ENCODE results near the gene CREBRF. TPM values are rescaled to one million over a fixed set of nuclear protein-coding genes. Genes with fewer than 3 reads are reported as not detected.
"Not testable (repeated sequence)": the region's sequence is repeated elsewhere in the genome, so short reads cannot be mapped to it uniquely, and the experiment has no call there.

Gene CREBRF
- total RNA-seq, 1 experiment from 2014 or later = 16.9 TPM

DNA sequence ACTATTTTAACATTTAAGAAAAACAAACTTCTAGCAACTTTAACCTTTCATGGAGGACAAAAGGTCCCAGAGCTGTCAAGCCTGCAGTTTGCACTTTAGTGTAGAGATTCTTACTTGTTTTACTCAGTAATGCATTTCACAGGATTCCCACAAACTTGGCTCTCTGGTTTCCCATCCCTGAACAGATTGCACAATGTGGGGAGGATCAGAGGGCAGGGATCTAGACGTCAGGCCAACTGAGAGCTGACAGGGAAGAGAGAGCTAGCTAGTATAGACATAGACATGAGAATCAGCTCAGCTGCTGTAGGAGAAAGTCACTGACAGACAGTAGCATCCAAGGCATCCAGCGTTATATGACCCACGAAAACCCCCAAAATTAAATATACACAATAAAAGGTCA, 67.3 kb downstream of the CREBRF start:
- Histone ChIP-seq H3K4me1 (replicated peaks; ENCODE audit: insufficient read depth) (no peaks in the 10 kb centered on the region), H3K9me3 (ENCODE audit: insufficient read depth, low read depth) (no peaks in the 10 kb centered on the region; the same call in 1 of the 2 replicates), H2AFZ (no peak overlapping the region), H3K4me2 (no peak overlapping the region), H3F3A (ENCODE audit: insufficient read depth, low read depth) (no peaks in the 10 kb centered on the region), H3K27ac (no peak overlapping the region), H3K36me3 (ENCODE audit: low read depth) (no peaks in the 10 kb centered on the region), H4K20me1 (ENCODE audit: insufficient read depth) (no peaks in the 10 kb centered on the region), H3K79me2 (ENCODE audit: low read depth) (no peaks in the 10 kb centered on the region), H3K27me3 (ENCODE audit: insufficient read depth, low read depth) (no peaks in the 10 kb centered on the region), H3K9me2 (ENCODE audit: insufficient read depth) (no peaks in the 10 kb centered on the region), H3K4me3 (no peak overlapping the region)
- DNase-seq = no peak
- intact Hi-C loops (cut with micrococcal nuclease; ENCODE audit: unreplicated experiment) = no loop called here
- ChIA-PET CTCF (no interaction called here), POLR2A (ENCODE audit: unreplicated experiment) (no interaction called here)
- no TSS peak for BruUV-seq (replicated peaks)
- TF ChIP-seq, protein P1, sequence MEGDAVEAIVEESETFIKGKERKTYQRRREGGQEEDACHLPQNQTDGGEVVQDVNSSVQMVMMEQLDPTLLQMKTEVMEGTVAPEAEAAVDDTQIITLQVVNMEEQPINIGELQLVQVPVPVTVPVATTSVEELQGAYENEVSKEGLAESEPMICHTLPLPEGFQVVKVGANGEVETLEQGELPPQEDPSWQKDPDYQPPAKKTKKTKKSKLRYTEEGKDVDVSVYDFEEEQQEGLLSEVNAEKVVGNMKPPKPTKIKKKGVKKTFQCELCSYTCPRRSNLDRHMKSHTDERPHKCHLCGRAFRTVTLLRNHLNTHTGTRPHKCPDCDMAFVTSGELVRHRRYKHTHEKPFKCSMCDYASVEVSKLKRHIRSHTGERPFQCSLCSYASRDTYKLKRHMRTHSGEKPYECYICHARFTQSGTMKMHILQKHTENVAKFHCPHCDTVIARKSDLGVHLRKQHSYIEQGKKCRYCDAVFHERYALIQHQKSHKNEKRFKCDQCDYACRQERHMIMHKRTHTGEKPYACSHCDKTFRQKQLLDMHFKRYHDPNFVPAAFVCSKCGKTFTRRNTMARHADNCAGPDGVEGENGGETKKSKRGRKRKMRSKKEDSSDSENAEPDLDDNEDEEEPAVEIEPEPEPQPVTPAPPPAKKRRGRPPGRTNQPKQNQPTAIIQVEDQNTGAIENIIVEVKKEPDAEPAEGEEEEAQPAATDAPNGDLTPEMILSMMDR (conservative IDR thresholded peaks at IDR 0.05) = no peak
- no peak for TF ChIP-seq EZH2 (IDR thresholded peaks at IDR 0.05; ENCODE audit: low read depth)

DNA sequence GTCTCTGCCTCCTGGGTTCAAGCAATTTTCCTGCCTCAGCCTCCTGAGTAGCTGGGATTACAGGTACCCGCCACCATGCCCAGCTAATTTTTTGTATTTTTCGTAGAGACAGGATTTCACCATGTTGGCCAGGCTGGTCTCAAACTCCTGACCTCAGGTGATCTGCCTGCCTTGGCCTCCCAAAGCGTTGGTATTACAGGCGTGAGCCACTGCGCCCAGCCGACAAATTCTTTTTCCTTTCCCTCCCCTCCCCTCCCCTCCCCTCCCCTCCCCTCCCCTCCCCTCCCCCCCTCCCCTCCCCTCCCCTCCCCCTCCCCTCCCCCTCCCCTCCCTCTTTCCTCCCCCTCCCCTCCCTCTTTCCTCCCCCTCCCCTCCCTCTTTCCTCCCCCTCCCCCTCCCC, 76.0 kb downstream of the CREBRF start:
- POLR2A ChIA-PET (ENCODE audit: unreplicated experiment) = interaction anchor here (0.6 kb wide), 1 partner anchor 75 kb away, joined by 3 read pairs; no protein-coding TSS in a partner anchor

DNA sequence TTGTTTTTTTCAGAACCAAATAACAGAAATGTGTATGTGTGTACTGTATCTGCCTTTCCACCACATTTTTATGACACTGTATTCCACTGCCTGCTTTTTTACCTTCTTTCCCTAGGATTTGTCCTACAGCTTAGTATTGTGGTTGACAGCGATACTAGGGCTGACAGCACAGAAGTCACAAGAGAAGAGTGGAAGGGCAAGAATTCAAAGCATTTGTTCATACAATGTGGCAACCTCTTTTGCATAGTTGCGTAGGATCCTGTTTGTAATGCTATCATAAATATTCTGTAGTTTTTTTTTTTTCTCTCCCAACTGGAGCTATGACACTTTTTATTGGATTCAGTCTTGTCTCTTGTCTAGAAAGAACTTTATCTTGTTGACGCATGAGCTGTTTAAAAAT, 82.6 kb downstream of the CREBRF start:
- Histone ChIP-seq H3K4me3 (no peak overlapping the region), H4K20me1 (ENCODE audit: insufficient read depth) (no peaks in the 10 kb centered on the region), H3K4me2 (no peak overlapping the region), H3K9me2 (ENCODE audit: insufficient read depth) (no peaks in the 10 kb centered on the region), H3K4me1 (replicated peaks; ENCODE audit: insufficient read depth) (no peaks in the 10 kb centered on the region), H2AFZ (no peak overlapping the region), H3K79me2 (ENCODE audit: low read depth) (no peaks in the 10 kb centered on the region), H3K27me3 (ENCODE audit: insufficient read depth, low read depth) (no peaks in the 10 kb centered on the region), H3K27ac (no peak overlapping the region), H3F3A (ENCODE audit: insufficient read depth, low read depth) (no peaks in the 10 kb centered on the region), H3K9me3 (ENCODE audit: insufficient read depth, low read depth) (no peaks in the 10 kb centered on the region), H3K36me3 (ENCODE audit: low read depth) (no peaks in the 10 kb centered on the region)
- TF ChIP-seq EZH2 (IDR thresholded peaks at IDR 0.05; ENCODE audit: low read depth) = no peak
- TF ChIP-seq, protein P1 (conservative IDR thresholded peaks at IDR 0.05) = no peak
- intact Hi-C loops (cut with micrococcal nuclease; ENCODE audit: unreplicated experiment) = no loop called here
- no TSS peak for BruUV-seq (replicated peaks)
- ChIA-PET POLR2A (ENCODE audit: unreplicated experiment) (no interaction called here), CTCF (no interaction called here)
- no peak for DNase-seq

More for the DNA sequence above, 76.0 kb downstream of the CREBRF start:
- H3K79me2 ChIP-seq (ENCODE audit: low read depth); H3K4me2 ChIP-seq; H2AFZ ChIP-seq; H3K9me2 ChIP-seq (ENCODE audit: insufficient read depth); BruUV-seq (replicated peaks); H4K20me1 ChIP-seq (ENCODE audit: insufficient read depth); H3K27me3 ChIP-seq (ENCODE audit: insufficient read depth, low read depth); H3K4me1 ChIP-seq (replicated peaks; ENCODE audit: insufficient read depth); intact Hi-C loops (cut with micrococcal nuclease; ENCODE audit: unreplicated experiment); H3F3A ChIP-seq (ENCODE audit: insufficient read depth, low read depth); H3K9me3 ChIP-seq (ENCODE audit: insufficient read depth, low read depth); DNase-seq; H3K27ac ChIP-seq; H3K4me3 ChIP-seq; CTCF ChIA-PET; H3K36me3 ChIP-seq (ENCODE audit: low read depth): not testable (repeated sequence)

DNA sequence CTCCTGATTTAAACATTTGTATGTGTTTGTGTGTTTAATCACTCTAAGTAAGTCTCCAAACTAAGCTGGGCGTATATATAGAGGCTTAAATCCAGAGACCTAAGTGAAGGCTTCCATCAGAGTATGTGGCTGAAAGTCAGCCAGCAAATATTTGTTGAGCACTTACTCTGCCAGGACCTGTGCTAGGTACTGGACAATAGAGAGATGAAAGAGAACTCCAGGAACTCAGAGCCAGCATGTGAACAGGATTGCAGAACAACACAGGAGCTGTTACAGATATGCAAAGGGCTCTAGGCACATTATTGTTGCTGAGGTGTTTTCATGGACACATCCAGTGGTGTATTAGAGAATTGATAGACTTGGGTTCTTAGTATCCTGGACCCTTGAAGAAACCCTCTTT, 83.5 kb downstream of the CREBRF start:
- Histone ChIP-seq H3K27ac (no peak overlapping the region), H2AFZ (no peak overlapping the region), H3K27me3 (ENCODE audit: insufficient read depth, low read depth) (no peaks in the 10 kb centered on the region), H3K9me2 (ENCODE audit: insufficient read depth) (no peaks in the 10 kb centered on the region), H3K4me3 (no peak overlapping the region), H3F3A (ENCODE audit: insufficient read depth, low read depth) (no peaks in the 10 kb centered on the region), H3K9me3 (ENCODE audit: insufficient read depth, low read depth) (no peaks in the 10 kb centered on the region), H3K4me2 (no peak overlapping the region), H3K36me3 (ENCODE audit: low read depth) (no peaks in the 10 kb centered on the region), H3K4me1 (replicated peaks; ENCODE audit: insufficient read depth) (no peaks in the 10 kb centered on the region), H4K20me1 (ENCODE audit: insufficient read depth) (no peaks in the 10 kb centered on the region), H3K79me2 (ENCODE audit: low read depth) (no peaks in the 10 kb centered on the region)
- no TSS peak for BruUV-seq (replicated peaks)
- TF ChIP-seq, protein P1 (conservative IDR thresholded peaks at IDR 0.05) = no peak
- TF ChIP-seq EZH2 (IDR thresholded peaks at IDR 0.05; ENCODE audit: low read depth) = no peak
- CTCF ChIA-PET = interaction anchor here (0.6 kb wide), 1 partner anchor 145 kb away, joined by 5 read pairs; no protein-coding TSS in a partner anchor
- no peak for DNase-seq
- POLR2A ChIA-PET (ENCODE audit: unreplicated experiment) = no interaction called here
- intact Hi-C loops (cut with micrococcal nuclease; ENCODE audit: unreplicated experiment) = loop anchor here (5.0 kb wide), 1 partner anchor 427 kb away; no protein-coding TSS in a partner anchor
